Keratinocyte (primary cell): ENCODE results near the gene PFKP.

Source experiments
- CTCF ChIP-seq, 3 experiments: IDR thresholded peaks in 1 of 3; conservative IDR thresholded peaks in 1 of 3; optimal IDR thresholded peaks in 1 of 3; 2 replicates in 2 of 3; 3 replicates in 1 of 3; pipeline versions ENCODE3 to v1.5.1; 2011; ENCODE audit warnings: low read length in 3 of 3, mild to moderate bottlenecking in 3 of 3, moderate library complexity in 2 of 3, control low read depth in 1 of 3, inconsistent platforms in 1 of 3; ENCODE audit not compliant: insufficient read depth in 2 of 3; ENCODE audit errors: extremely low read depth in 1 of 3
- EZH2 ChIP-seq: IDR thresholded peaks from one replicate; pipeline ENCODE4 v1.6.1; 2012; ENCODE audit warnings: inconsistent platforms, mild to moderate bottlenecking, low read length, moderate library complexity

GRCh38 chr10:3150366-3150765, 83.0 kb downstream of the PFKP start:
- no peak for TF ChIP-seq CTCF (optimal IDR thresholded peaks at IDR 0.05 in 1 of 3, IDR thresholded peaks at IDR 0.05 in 1 of 3, conservative IDR thresholded peaks at IDR 0.05 in 1 of 3; ENCODE audit: extremely low read depth in 1 of 3, insufficient read depth in 2 of 3, low read length in 3 of 3)
- TF ChIP-seq EZH2: no peak
